ENCODE measurements around the gene COX4I2. TPM values are rescaled to one million over a fixed set of nuclear protein-coding genes. Genes with fewer than 3 reads are reported as not detected.

Gene COX4I2
- total RNA-seq, 2 donors from 2014 or later: 0.41 to 3.6 TPM

GRCh38 chr20:31633339-31633914 lies 4.3 kb upstream of the COX4I2 start:
- DNase-seq (ENCODE audit: low spot score): no peak
- 69% methylated on average over 14 of the region's 14 CpGs for WGBS
- intact Hi-C loops (cut with DNase I): no loop called here
- no peak overlapping the region for H3K4me3 ChIP-seq
- no peaks in the 10 kb centered on the region for H3K27me3 ChIP-seq (replicated peaks; ENCODE audit: insufficient read depth)
- no peaks in the 10 kb centered on the region for H3K36me3 ChIP-seq
- TF ChIP-seq CTCF (IDR thresholded peaks at IDR 0.05): no peak
- no peak for TF ChIP-seq POLR2A (IDR thresholded peaks at IDR 0.05)
- TF ChIP-seq POLR2AphosphoS5 (IDR thresholded peaks at IDR 0.05): no peak
- no peaks in the 10 kb centered on the region for H3K9me3 ChIP-seq
- H3K4me1 ChIP-seq (replicated peaks): no peaks in the 10 kb centered on the region
- no peak overlapping the region for H3K27ac ChIP-seq

GRCh38 chr20:31638317-31638716 lies 605 bp downstream of the COX4I2 start:
- Histone ChIP-seq H3K4me3 (no peak overlapping the region), H3K27ac (no peak overlapping the region)
- intact Hi-C loops (cut with DNase I): no loop called here

GRCh38 chr20:31638816-31639215 lies 1.1 kb downstream of the COX4I2 start:
- Histone ChIP-seq H3K27me3 (replicated peaks; ENCODE audit: insufficient read depth) (no peaks in the 10 kb centered on the region), H3K36me3 (no peaks in the 10 kb centered on the region), H3K4me3 (no peak overlapping the region), H3K4me1 (replicated peaks) (no peaks in the 10 kb centered on the region), H3K27ac (no peak overlapping the region), H3K9me3 (no peaks in the 10 kb centered on the region)
- WGBS: 94% methylated on average over 4 of the region's 4 CpGs
- no peak for TF ChIP-seq CTCF (IDR thresholded peaks at IDR 0.05)
- TF ChIP-seq POLR2AphosphoS5 (IDR thresholded peaks at IDR 0.05): no peak
- TF ChIP-seq POLR2A (IDR thresholded peaks at IDR 0.05): no peak
- DNase-seq (ENCODE audit: low spot score): no peak
- intact Hi-C loops (cut with DNase I): no loop called here

More at GRCh38 chr20:31638317-31638716, 605 bp downstream of the COX4I2 start:
- Histone ChIP-seq H3K9me3 (no peaks in the 10 kb centered on the region), H3K36me3 (no peaks in the 10 kb centered on the region), H3K4me1 (replicated peaks) (no peaks in the 10 kb centered on the region), H3K27me3 (replicated peaks; ENCODE audit: insufficient read depth) (no peaks in the 10 kb centered on the region)
- no peak for DNase-seq (ENCODE audit: low spot score)
- 48% methylated on average over 4 of the region's 4 CpGs for WGBS
- TF ChIP-seq CTCF (IDR thresholded peaks at IDR 0.05) (no peak), POLR2A (IDR thresholded peaks at IDR 0.05) (no peak), POLR2AphosphoS5 (IDR thresholded peaks at IDR 0.05) (no peak)

- Histone ChIP-seq H3K4me3 (no peak overlapping the region), H3K4me1 (replicated peaks) (no peaks in the 10 kb centered on the region), H3K9me3 (no peaks in the 10 kb centered on the region), H3K27me3 (replicated peaks; ENCODE audit: insufficient read depth) (no peaks in the 10 kb centered on the region), H3K36me3 (no peaks in the 10 kb centered on the region), H3K27ac (no peak overlapping the region)
- TF ChIP-seq CTCF (IDR thresholded peaks at IDR 0.05) (no peak), POLR2A (IDR thresholded peaks at IDR 0.05) (no peak), POLR2AphosphoS5 (IDR thresholded peaks at IDR 0.05) (no peak)
- DNase-seq (ENCODE audit: low spot score): no peak
- intact Hi-C loops (cut with DNase I): no loop called here
- WGBS: 70% methylated on average over 3 of the region's 3 CpGs
Measured at GRCh38 chr20:31640259-31640658, 2.5 kb downstream of the COX4I2 start.

- no peaks in the 10 kb centered on the region for H3K9me3 ChIP-seq
- H3K4me1 ChIP-seq (replicated peaks): no peaks in the 10 kb centered on the region
- H3K27me3 ChIP-seq (replicated peaks; ENCODE audit: insufficient read depth): no peaks in the 10 kb centered on the region
- no peak overlapping the region for H3K4me3 ChIP-seq
- TF ChIP-seq POLR2A (IDR thresholded peaks at IDR 0.05) (no peak), POLR2AphosphoS5 (IDR thresholded peaks at IDR 0.05) (no peak), CTCF (IDR thresholded peaks at IDR 0.05) (no peak)
- intact Hi-C loops (cut with DNase I): no loop called here
- no peak for DNase-seq (ENCODE audit: low spot score)
- H3K36me3 ChIP-seq: no peaks in the 10 kb centered on the region
- 95% methylated on average over 6 of the region's 6 CpGs for WGBS
- H3K27ac ChIP-seq: no peak overlapping the region
Measured at GRCh38 chr20:31641391-31641790, 3.7 kb downstream of the COX4I2 start.
